GM12801 (cell line): ENCODE data around the gene SELENOF.

Experiments used
- TF ChIP-seq, protein P1 (sequence below): IDR thresholded peaks from one replicate; pipeline ENCODE4 v1.5.1; 2011; ENCODE audit warnings: control low read depth; ENCODE audit not compliant: insufficient read length; ENCODE audit errors: extremely low read depth

The SELENOF gene

DNA sequence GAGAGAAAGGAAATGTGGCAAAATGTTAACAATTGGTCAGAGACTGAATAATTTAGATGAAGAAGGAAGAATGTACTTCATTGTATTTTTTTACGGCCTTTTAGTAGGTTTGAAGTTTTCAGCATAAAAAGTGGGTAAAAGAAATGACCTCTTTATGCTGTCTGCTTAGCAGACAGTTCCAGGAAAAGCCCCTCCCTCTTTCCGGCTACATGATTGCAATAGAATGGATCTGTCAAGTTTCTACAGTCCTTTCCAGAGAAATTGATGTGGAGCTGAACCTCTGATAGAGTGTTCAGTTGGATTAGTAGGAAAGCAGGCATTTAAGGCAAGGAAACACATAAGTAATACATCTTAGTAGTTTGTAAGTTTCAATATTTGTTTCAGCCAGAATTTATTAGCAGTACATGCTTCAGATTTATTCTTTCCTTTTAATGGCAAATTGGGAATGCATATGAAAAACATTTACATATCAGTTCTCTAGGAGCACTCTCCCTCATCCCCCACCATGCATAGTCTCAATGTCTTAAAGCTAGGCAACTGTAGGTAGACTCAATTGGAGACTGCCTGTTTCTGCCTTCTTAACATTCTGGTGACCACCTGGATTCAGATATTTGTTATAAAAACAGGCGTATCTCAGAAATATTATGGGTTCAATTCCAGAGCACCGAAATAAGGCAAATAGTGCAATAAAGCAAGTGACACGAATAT, 36.9 kb upstream of the SELENOF start:
- TF ChIP-seq, protein P1, sequence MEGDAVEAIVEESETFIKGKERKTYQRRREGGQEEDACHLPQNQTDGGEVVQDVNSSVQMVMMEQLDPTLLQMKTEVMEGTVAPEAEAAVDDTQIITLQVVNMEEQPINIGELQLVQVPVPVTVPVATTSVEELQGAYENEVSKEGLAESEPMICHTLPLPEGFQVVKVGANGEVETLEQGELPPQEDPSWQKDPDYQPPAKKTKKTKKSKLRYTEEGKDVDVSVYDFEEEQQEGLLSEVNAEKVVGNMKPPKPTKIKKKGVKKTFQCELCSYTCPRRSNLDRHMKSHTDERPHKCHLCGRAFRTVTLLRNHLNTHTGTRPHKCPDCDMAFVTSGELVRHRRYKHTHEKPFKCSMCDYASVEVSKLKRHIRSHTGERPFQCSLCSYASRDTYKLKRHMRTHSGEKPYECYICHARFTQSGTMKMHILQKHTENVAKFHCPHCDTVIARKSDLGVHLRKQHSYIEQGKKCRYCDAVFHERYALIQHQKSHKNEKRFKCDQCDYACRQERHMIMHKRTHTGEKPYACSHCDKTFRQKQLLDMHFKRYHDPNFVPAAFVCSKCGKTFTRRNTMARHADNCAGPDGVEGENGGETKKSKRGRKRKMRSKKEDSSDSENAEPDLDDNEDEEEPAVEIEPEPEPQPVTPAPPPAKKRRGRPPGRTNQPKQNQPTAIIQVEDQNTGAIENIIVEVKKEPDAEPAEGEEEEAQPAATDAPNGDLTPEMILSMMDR, result no peak

DNA sequence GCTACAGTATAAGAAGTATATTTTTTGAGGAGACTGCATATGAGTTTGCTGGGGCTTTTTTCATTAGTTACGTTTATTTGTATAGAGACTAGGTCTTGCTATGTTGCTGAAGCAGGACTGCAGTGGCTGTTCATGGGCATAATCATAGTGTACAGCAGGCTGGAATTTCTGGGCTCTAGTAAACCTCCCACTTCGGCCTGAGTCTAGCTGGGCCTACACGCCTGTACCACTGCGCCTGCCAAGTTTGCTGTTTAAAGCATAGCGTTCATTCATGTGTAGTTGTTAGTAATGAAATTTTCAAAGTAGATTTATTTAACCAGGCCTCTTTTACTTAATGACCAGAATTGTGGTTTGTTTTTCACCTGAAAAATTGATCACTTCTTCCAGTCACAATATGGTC, 34.3 kb upstream of the SELENOF start:
- TF ChIP-seq, protein P1, result no peak

DNA sequence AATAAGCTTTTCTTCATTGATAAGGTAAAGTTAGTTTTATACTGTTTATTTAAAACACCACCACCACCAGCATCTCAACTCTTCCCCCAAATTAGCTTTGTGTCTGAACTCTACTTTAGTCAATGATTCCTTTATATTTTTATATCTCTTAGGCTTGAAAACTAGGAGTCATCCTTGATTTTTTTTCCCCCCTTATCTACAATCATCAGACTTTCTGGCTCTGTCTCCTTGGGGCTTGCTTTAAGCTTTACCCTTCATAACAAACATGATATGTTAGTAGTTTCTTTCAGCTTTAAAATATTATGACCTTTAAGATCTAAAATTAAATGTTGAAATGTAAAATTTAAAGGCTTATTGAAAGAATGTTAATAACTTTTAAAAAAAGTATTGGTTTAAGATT, 28.8 kb upstream of the SELENOF start:
- TF ChIP-seq, protein P1, result no peak

DNA sequence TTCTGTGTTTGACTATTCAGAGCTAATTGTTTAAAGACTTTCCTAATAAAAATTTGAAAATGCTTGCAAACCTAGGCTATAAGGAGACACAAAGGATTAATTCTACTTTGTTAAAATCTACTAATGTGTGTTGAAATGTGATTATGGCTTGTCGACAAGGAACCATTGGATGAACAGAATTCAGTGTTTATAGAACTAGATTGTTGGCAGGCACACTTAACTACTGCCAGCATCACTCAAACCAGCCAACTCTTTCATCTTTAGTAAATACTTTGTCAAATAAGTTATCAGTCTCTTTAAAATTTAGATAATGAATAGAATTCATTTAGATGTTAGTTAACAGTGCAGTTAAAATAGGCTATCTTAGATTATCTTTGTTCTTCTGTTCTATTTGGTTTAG, 28.1 kb upstream of the SELENOF start:
- TF ChIP-seq, protein P1, result no peak

DNA sequence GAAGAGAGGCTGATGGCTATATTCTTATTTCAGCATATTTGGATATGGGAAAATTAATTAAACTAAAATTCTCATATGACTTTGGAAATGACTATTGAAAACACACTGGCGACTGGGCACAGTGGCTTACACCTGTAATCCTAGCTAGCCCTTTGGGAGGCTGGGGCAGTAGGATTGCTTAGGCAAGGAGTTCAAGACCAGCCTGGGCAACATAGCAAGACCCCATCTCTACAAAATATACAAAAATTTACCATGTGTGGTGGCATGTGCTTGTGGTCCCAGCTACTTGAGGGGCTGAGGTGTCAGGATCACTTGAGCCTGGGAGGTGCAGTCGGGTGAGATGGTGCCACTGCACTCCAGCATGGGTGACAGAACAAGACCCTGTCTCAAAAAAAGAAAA, 26.7 kb upstream of the SELENOF start:
- TF ChIP-seq, protein P1, result no peak

DNA sequence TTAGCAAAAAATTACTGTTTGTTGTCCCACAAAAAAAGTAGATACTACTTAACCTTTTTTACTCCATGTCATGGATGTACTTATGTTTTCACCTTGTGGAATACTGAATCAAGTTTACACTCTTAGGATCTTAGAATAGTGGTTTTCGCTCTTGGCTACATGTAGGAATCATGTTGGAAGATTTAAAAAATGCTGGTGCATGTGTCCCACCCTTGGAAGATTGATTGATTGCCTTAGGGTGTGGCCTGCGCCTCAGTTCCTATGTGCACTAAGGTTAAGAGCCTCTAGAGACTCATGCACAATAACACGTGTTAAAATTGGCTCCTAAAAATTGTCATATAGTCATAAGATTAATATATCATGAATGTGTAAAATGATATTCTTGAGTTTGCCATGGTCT, 25.5 kb upstream of the SELENOF start:
- TF ChIP-seq, protein P1, result no peak

DNA sequence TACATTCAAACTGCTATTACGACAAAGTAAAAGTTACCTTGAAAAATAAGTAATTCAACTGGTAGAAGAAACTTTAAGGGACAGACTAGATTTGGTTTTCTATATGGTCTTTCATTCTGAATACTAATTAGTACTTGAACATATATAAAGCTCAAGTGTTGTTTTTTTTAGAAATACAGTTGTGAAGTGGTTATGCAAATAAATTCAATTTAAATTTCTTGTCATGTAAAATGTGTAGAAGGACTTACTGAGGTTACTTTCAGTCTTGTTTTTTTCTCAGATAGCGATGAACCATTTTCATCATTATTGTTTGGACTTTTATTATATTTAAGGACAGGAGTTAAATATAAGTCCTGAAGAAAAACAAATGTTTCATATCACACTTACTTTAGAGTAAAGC, 24.9 kb upstream of the SELENOF start:
- TF ChIP-seq, protein P1, result no peak

DNA sequence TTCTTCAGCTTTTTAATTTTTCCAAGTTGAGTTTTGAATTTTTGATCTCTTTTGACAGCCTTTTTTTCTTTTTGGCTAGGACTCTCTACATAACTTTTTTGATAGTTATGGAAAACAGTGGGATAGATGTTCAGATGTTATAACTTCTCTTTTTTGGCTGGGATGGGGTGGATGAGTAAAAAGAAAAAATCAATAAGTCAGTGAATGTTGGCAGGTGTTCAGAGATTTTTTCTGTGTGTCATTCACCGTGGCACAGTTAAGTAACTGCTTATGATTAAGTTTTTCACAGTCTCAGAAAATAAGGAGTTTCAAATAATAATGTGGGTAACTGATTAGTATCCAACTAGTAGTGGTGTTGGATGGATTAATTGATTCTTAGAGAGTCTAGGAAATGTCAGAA, 24.5 kb upstream of the SELENOF start:
- TF ChIP-seq, protein P1, result no peak
